Mesangial cell (primary cell): Measurements from ENCODE around the gene NDUFC2. TPM values are rescaled to one million over a fixed set of nuclear protein-coding genes. Genes with fewer than 3 reads are reported as not detected.

Source experiments
- total RNA-seq: library from RNA; depleted of rRNA; stranded (reverse); fragments of >200 nt; gene quantifications from 2 replicates; pipeline ENCODE4 v1.2.3, GENCODE V29; 2015

The NDUFC2 gene
- 160 and 186 TPM in 2 replicates for total RNA-seq

DNA sequence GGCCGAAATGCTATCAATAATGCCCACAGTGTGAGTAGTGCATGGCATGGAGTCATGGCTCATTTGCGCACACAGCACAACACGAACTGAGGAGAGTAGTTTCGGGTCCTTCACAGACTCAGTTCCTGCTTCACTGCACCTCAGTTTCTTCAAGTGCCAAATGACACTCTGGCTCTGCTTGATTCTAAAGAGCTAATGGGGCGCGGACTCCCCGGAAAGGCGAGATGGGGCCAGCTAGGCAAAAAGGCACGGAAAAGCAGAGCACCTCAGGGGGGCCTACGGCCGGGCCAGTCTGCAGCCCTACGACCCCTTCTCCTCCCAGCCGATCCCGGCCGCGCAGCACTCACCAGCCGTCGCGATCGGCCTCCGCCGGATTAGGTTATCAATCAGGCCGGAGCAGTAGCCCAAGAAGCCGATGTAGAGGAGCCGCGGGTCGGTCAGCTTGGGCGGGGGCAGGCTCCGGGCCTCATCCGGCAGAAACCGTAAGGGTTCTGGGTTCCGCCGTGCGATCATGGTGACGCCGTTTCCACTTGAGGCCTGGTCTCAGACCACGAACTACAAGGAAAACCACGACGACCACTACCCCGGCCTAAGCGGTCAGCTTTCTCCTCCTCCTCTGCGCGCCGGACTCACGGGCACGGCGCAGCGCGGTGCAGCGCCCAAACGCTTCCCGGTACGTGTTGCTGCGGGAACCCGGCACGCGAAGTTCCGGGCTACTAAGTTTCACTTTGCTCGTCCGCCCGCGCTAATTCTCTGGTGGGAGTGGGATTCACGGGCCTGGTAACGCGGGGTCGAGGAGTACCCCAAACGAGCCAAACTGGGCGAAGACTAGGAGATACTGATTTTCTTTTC, at the start of gene NDUFC2:
Gene NDUFC2, minus strand, starts transcription at position 631 of the 852 bp plus-strand sequence. Its CDS starts 118 bp downstream, at position 513.

DNA sequence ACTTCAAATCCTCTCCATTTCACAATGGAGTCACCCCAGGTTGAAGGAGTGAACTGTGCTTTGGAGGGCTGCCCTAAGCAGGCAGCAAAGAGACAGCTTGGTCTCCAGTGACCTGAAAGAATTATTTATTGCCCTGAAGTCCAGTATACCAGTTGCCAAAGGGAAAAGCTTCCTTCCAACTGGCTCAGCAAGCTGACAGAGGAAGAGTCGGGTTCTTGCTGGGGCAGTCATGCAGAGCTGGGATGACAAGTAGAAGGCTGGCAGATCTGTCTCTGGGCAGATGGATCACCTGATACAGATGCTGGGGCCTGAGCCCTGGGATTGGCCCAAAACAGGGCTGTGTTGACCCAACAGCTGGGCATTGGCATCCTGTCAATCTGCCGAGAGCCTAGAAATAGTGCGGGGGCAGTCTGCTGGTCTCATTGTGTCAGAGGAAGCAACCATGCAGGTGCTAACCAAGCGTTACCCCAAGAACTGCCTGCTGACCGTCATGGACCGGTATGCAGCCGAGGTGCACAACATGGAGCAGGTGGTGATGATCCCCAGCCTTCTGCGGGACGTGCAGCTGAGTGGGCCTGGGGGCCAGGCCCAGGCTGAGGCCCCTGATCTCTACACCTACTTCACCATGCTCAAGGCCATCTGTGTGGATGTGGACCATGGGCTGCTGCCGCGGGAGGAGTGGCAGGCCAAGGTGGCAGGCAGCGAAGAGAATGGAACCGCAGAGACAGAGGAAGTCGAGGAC, 16.1 kb downstream of the NDUFC2 start, which contains the start of gene THRSP:
Gene THRSP, plus strand, starts transcription at position 422 of the 742 bp plus-strand sequence. Its CDS starts 21 bp downstream, at position 443.

DNA sequence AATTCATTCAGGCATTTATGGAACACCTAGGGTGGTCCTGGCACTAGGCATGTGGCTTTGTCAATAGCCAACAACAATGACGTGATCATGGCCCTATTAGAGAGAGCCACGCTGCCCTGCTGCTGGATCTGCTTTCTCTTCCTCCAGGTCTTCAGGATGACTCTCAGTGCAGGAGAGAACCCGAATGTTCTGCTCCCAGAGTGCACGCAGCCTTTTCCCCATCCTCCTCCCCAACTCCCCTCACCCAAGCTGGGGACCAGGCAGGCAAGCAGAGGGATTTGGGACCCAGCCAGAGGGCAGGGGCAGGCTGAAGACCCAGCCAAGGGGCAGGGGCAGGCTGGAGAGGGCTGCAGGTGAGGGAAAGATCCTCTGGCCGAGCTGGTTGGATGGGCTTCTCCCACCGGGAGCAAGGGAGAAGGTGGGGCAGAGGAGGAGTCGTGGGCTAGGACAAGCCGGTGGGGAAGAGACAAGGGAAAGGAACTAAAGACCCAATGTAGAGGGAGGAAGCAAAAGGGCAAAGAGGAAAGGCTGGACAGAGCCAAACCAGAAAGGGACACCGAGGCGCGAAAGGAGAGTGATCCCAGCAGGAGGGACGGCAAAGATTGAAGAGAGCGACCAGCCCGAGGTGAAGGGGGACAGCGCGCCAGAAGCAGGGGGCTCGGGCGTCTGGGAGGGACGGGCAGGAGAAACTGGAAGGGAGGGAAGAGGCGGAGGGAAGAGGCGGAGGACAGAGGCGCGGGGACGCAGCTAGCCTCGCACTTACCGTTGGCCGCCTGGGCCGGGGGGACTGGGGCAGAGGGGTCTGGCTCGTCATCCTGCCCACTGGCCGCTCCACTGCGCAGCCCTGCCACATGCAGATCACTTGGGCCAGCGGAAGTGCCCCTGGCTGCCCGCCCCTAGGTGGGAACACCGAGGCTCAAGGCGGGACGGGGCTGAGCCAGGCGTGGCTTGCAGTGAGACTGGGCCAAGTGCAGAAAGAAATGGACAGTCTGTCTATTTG, 57.0 kb downstream of the NDUFC2 start, which contains the start of gene KCTD14:
Gene KCTD14, minus strand, starts transcription at position 880 of the 1,000 bp plus-strand sequence. Its CDS starts 27 bp downstream, at position 853.

Other genes with a start within 250 kb of the NDUFC2 start
- gene INTS4, start 85.2 kb downstream of the NDUFC2 start, total RNA-seq, result 17.1 and 20.8 TPM in 2 replicates
- gene KCTD14, start 56.6 kb downstream of the NDUFC2 start, total RNA-seq, result 8.5 and 8.6 TPM in 2 replicates
- not detected in 2 replicates for gene THRSP, start 16.0 kb downstream of the NDUFC2 start, total RNA-seq
- gene ALG8, start 59.8 kb upstream of the NDUFC2 start, total RNA-seq, result 24.3 and 44.5 TPM in 2 replicates
- gene KCTD21, start 108.8 kb upstream of the NDUFC2 start, total RNA-seq, result 9.8 and 15.5 TPM in 2 replicates
- gene USP35, start 109.1 kb upstream of the NDUFC2 start, total RNA-seq, result 4.1 and 8.6 TPM in 2 replicates